Amniotic stem cell (primary cell): Measurements from ENCODE around the gene S100A14.

Experiments
- DNase-seq: peaks from one replicate; lab custom pipeline; 2025; lab: John Stamatoyannopoulos, UW

S100A14 gene

DNA sequence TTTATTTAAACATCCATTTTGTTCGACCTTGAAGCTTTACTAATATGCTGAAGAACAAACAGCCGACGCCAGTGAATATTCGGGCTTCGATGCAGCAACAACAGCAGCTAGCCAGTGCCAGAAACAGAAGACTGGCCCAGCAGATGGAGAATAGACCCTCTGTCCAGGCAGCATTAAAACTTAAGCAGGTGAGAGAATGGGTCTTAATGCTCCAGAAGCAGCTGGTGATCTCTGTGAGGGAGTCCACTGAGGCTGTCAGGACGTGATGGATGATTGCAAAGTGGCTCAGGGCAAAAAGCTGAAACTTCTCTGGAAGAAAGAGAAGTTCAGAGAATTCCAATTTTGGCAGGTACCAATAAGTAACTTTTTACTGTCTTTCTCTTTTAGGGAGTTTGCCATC lies 22.1 kb upstream of the S100A14 start:
- no peak for DNase-seq

DNA sequence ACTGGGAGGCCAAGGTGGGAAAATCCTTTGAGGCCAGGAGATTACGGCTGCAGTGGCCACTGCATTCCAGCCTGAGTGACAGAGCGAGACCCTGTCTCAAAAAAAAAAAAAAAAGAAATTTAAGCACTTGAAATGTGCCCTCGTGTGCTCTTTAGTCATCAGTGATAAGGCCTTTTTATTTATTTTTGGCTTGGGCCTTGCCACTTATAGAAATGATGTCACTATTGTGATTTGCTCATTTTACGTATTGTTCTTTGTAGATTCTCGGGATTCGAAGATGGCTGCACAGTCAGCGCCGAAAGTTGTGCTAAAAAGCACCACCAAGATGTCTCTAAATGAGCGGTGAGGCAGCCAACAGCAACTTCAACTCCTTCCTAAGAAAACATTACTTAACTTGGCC lies 20.2 kb upstream of the S100A14 start:
- no peak for DNase-seq

DNA sequence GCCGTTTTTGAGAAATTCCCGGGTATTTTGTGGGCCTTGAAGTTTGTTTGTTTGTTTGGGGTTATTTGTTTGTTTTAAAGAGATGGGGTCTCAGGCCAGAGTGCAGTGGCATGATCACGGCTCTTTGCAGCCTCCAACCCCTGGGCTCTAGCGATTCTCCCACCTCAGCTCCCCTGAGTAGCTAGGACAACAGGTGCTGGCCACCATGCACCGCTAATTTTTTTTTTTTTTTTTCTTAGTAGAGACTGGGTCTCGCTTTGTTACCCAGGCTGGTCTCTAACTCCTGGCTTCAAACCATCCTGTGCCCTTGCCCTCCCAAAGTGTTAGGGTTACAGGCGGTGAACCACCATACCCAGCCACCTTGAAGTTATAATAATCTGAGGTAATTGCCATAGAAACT lies 19.7 kb upstream of the S100A14 start:
- no peak for DNase-seq

DNA sequence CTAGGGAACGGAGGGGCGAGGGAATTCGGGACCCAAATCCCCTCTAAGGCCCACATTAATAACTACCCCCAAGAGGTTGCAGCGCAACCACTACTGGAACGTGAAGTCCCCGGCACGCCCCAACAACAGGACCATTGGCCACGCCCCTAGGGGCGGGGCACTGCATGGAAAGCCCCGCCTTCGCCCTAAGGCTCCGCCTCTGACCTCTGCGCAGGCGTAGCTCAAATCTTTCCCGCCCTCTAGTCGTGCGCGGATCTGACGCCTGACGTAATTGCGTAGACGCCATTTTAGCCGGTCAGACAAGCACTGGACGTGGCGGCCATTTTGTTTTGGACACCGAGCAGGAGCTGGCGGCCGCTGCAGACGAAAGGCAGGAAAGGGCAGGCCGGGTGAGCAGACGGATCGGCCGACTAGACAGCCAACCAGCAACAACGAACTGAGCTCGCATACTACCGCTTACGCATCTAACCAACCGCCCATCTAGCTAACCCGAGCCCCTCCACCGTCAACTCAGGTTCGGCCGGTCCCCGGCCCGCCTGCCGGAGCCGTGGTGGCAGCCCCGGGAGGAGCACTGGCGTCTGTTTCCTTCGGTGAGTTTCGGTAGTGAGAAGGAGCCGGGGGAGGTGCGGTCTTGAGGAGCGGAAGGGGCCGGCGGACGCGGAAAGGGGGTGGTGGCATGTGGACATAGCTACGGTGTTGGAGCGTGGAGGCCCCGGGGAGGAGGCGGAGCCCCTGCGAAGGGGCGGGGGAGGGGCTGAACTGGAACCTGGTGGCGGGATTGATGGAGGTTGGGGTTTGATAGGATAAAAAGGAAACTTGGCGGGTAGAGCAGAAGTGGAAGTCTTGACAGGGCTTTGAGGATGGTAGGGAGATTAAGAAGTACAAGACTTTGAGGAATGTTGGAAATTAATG lies 17.9 kb upstream of the S100A14 start, which contains the start of gene CHTOP:
Gene CHTOP (plus strand): TSS at position 313 of the 912 bp plus-strand sequence. CDS start 2,523 bp downstream, outside the sequence.
- DNase-seq: peak; percentile 94

DNA sequence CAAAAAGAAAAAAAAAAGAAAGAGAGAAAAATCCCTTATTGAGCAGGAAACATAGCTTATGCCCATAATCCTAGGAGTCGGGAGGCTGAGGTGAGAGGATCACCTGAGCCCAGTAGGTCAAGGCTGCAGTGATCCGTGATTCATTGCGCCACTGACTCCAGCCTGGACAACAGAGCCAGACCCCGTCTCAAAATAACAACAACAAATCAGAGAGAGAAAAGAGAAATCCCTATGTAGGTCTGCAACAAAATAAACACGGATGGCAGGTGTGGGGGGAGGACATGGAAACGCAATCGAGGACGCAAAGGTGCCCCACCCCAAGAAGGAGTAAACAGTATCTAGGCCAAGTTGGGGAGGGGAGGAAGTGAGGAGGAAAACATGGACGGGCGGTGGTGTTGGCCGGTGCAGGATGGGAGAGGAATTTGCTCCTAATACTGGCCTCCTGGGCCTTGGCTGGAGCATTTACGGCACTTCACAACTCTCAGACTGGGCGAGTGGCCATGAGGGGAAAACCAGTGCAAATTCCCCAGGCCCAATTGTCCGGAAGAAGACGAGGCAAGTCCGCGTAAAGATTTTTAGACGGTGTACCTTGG lies 17.1 kb upstream of the S100A14 start:
- DNase-seq: no peak

DNA sequence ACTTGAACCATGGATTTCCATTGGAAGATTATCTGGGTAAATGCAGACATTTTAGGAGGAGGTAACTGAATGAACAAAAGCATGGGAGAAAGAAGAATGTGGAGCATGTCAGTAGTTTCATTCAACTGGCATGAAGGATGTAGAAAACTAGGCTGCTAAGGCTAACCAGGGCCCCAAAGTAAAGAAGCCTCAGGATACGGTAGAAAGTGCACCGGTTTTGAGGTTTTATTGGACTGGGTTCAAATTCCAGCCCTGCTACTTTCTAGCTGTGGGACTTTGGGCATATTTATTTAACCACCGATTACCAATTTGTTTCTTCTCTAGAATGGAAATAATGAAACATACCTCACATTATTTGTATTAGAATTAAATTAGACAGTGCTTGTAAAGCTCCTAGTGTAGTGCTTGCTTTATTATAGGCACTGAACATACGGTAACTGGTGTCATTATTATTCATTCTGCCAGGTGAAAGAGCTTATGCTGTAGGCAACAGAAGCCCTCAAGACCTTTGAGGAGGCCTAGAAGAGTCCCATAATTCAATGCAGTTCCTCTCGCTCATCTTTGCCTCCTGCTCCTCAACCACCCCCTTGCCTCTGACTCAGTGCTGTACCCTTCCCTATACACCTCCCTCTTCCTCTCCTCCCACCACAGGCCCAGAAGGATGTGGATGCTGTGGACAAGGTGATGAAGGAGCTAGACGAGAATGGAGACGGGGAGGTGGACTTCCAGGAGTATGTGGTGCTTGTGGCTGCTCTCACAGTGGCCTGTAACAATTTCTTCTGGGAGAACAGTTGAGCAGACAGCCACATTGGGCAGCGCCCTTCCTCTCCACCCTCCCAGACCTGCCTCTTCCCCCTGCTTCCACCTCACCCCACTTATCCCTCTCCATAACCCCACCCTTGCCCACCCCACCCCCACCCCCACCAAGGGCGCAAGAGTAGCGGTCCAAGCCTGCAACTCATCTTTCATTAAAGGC lies 15.2 kb upstream of the S100A14 start:
- DNase-seq: no peak

GRCh38 chr1:153630384-153630783 lies 14.3 kb upstream of the S100A14 start:
- no peak for DNase-seq

GRCh38 chr1:153629971-153630370 lies 13.8 kb upstream of the S100A14 start:
- no peak for DNase-seq

- DNase-seq: no peak
These were observed 13.2 kb upstream of the S100A14 start for GRCh38 chr1:153629343-153629665.

GRCh38 chr1:153628638-153629342 lies 12.7 kb upstream of the S100A14 start:
- DNase-seq: no peak

DNA sequence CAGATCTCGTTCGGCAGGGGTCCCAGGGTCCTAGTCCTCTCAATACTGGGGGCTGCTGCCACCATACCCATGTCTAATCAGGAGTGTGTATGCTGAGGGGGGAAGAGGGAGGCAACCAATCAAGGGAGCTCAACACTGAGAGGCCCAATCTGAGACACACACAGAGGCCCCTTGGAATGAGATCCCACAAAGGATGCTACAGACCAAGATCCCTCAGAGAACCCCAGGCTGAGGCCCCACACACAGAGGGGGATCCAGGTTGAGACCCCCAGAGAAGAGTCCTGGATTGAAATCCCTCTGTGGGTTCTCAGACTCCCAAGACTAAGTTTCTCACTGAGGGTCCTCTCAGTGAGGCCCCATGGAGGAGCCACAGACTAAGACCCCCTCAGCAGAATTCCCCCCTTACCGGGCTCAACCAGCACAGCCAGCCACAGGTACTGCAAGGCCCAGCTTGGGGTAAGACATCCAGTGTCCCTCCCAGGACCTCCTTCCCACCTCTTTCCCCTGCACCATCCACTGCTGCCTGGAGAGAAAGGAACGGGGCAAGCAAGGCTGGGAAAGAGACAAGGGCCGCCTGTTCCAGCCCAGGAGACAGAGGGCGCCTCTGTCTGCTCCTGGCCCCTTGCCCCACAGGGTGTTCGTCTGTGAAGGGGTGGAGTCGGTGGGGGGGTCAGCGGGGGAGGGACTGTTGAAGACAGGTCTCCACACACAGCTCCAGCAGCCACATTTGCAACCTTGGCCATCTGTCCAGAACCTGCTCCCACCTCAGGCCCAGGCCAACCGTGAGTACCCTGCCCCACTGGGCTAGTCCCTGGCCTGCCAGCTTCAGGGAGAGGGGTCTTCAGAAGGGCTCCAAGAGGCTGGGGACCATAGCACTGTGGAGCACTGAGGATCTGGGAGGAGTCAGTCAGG lies 11.8 kb upstream of the S100A14 start, which contains the start of gene S100A1:
Gene S100A1 (plus strand): TSS at position 720 of the 912 bp plus-strand sequence. CDS start 2,088 bp downstream, outside the sequence.
- no peak for DNase-seq

DNA sequence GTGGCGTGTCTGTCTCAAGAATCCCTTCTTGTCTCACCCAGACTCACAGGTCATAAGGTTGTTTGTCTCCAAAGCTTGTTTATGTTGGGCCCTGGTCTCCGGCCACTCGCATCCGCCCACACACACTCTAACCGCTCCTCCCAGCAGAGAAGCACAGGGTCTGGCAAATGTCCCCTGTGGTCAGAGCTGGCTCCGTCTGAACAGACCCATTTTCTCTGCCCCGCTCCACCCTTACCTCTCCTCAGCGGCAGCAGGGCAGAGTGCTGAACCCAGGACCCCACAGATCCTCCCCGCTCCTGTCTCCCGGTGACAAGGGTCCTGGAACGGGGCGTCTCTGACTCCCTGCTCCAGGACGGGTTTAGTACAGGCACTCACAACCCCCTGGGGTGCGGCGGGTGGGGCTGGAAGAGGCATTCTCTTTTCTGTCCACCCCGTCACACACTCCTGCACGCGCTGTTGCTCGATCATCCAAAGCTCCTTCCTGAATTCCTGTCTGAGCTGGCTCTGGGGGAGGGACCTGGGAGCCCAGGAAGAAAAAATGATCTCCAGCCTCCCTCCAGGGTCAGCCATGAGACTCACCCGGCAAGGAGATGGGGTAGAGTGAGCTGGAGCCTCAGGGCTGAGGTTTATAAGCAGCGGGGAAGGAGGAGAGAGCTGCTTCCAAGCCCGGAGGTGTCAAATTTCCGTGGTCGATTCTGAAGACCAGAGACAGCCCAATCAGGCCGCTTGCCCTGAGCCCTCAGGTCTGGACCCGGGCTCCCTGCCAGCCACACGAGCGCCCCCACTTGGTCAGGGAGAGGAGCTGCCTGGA lies 11.0 kb upstream of the S100A14 start, which contains the start of gene S100A13:
Gene S100A13 (minus strand): TSS at position 602 of the 811 bp plus-strand sequence. CDS start 1,033 bp downstream, outside the sequence.
- peak; percentile 75 for DNase-seq

GRCh38 chr1:153626477-153626903 lies 10.4 kb upstream of the S100A14 start:
- no peak for DNase-seq

GRCh38 chr1:153624965-153625611 lies 9.0 kb upstream of the S100A14 start:
- no peak for DNase-seq

- no peak for DNase-seq
These were observed 7.0 kb upstream of the S100A14 start for GRCh38 chr1:153623101-153623500.

GRCh38 chr1:153619171-153619570 lies 3.0 kb upstream of the S100A14 start:
- no peak for DNase-seq

- DNase-seq: no peak
These were observed 1.5 kb upstream of the S100A14 start for GRCh38 chr1:153617663-153618062.

DNA sequence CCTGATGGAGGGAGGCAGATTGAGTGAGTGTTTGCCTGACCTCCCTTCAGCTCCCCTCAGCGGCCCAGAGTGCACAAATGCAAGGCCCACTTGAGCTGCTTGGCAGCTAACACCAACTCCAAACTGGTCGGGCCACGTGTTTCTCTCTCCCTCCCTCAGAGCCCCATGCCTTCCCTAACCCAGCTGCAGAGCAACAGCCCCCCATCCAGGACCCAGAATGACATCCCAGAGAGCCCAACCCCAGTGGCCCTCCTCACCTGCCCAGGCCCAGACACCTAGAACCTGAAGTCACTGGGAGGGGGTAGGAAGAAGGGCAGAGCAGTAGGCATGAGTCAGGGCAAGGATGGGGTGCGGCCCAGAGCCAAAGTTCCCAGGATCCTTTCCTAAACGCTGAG lies 789 bp upstream of the S100A14 start:
- DNase-seq: no peak

- no peak for DNase-seq
These were observed 719 bp downstream of the S100A14 start for GRCh38 chr1:153615406-153615805.
